Neural crest cell (in vitro differentiated cells): Measurements from ENCODE around the gene GNA14. TPM values are rescaled to one million over a fixed set of nuclear protein-coding genes. Genes with fewer than 3 reads are reported as not detected.

ENCODE experiments used
- DNase-seq: peaks from one replicate; pipeline ENCODE4 v3.0.0; 2021; ENCODE audit warnings: low read depth, mixed read lengths, low spot score
- H3K27ac Mint-ChIP-seq: one replicate; pipeline ENCODE4 v1.8.0; 2021; ENCODE audit warnings: mild to moderate bottlenecking, mixed read lengths; ENCODE audit not compliant: unreplicated experiment
- H3K27me3 Mint-ChIP-seq: 2 replicates; pipeline ENCODE4 v1.8.0; 2021; ENCODE audit warnings: low read depth, mild to moderate bottlenecking, mixed read lengths
- H3K36me3 Mint-ChIP-seq: 2 replicates; pipeline ENCODE4 v1.8.0; 2021; ENCODE audit warnings: low read depth, mild to moderate bottlenecking, mixed read lengths
- H3K4me1 Mint-ChIP-seq: 2 replicates; pipeline ENCODE4 v1.8.0; 2021; ENCODE audit warnings: mixed read lengths
- H3K4me3 Mint-ChIP-seq: one replicate; pipeline ENCODE4 v1.8.0; 2021; ENCODE audit warnings: mild to moderate bottlenecking, mixed read lengths
- H3K9me3 Mint-ChIP-seq: 2 replicates; pipeline ENCODE4 v1.8.0; 2021; ENCODE audit warnings: mixed read lengths
- total RNA-seq: library from RNA; stranded (reverse); gene quantifications from 2 replicates; pipeline ENCODE4 v1.2.1, GENCODE V29; 2021
- TF ChIP-seq, protein P1 (sequence below): fragments of 200-600 bp; sonication (generic); conservative IDR thresholded peaks from 2 replicates; pipeline ENCODE4 v1.5.0; 2021; ENCODE audit warnings: antibody characterized with exemption, mild to moderate bottlenecking

GNA14 gene
- total RNA-seq, 1 donor from 2014 or later = not detected

DNA sequence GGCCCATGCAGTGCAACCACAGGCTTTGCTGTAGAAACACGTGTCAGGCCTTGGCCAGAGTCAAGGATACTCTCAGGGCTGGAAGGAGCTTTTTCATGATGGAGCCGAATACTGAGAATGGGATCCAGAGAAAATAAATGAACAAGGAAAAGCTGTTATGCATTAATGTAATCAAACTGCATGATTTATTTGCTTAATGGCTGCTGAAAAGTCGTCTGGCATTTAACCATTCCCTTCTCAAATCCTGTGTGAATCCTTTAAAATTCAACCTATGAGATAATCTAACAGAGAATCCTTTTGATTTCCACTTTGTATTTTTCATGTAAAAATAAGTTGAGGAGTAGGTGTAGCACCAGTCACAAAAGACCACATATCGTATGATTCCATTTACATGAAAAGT, 24.1 kb upstream of the GNA14 start:
- Mint-ChIP-seq H3K9me3 (no peaks in the 10 kb centered on the region), H3K27ac (no peak overlapping the region)

DNA sequence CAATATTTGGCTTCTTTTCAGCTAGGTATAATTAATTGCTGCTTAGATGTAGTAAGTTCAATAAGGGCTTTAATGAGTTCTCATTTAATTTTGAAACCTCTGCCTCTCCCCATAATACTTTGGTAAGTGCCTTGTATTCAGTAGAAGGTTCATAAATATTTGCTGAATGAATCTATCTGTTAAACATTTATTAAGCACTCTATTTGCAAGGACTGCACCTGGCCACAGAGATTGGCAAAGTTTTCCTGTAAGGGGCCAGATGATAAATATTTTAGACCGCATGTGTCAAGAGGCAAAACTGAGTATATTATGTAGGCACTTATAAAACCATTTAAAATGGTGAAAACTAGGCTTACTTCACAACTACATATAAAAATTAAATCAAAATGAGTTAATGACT, 19.0 kb upstream of the GNA14 start:
- no peak for DNase-seq
- TF ChIP-seq, protein P1, sequence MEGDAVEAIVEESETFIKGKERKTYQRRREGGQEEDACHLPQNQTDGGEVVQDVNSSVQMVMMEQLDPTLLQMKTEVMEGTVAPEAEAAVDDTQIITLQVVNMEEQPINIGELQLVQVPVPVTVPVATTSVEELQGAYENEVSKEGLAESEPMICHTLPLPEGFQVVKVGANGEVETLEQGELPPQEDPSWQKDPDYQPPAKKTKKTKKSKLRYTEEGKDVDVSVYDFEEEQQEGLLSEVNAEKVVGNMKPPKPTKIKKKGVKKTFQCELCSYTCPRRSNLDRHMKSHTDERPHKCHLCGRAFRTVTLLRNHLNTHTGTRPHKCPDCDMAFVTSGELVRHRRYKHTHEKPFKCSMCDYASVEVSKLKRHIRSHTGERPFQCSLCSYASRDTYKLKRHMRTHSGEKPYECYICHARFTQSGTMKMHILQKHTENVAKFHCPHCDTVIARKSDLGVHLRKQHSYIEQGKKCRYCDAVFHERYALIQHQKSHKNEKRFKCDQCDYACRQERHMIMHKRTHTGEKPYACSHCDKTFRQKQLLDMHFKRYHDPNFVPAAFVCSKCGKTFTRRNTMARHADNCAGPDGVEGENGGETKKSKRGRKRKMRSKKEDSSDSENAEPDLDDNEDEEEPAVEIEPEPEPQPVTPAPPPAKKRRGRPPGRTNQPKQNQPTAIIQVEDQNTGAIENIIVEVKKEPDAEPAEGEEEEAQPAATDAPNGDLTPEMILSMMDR = no peak
- Mint-ChIP-seq H3K4me1 (no peaks in the 10 kb centered on the region), H3K9me3 (no peaks in the 10 kb centered on the region), H3K36me3 (no peaks in the 10 kb centered on the region), H3K27me3 (no peaks in the 10 kb centered on the region), H3K4me3 (no peak overlapping the region), H3K27ac (no peak overlapping the region)

More for the DNA sequence above, 24.1 kb upstream of the GNA14 start:
- no peak for DNase-seq
- H3K27me3 Mint-ChIP-seq = no peaks in the 10 kb centered on the region
- H3K4me3 Mint-ChIP-seq = no peak overlapping the region
- no peaks in the 10 kb centered on the region for H3K36me3 Mint-ChIP-seq
- H3K4me1 Mint-ChIP-seq = no peaks in the 10 kb centered on the region
- TF ChIP-seq, protein P1 = no peak

DNA sequence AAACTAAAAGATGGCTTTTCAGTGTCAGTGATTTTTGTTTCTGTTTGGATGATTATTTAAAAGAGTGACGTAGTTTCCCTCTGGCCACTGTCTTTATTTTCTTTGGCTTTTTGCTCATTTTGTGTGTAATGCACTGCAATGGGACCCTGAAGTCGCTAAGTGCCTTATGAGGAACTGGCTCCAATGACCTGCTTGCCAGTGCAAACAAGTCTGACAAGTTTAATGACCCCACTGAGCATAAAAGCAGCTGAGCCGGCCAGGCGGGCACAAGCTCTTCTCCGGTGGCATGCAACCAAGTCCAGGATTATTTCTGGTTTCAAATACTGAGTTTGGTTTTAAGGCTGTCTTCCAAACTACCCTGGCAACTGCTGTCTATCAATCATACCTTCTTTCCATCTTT, 15.6 kb upstream of the GNA14 start:
- no peak overlapping the region for H3K27ac Mint-ChIP-seq
- no peak overlapping the region for H3K4me3 Mint-ChIP-seq
- TF ChIP-seq, protein P1 = no peak
- no peak for DNase-seq
- H3K27me3 Mint-ChIP-seq = no peaks in the 10 kb centered on the region
- H3K36me3 Mint-ChIP-seq = no peaks in the 10 kb centered on the region
- no peaks in the 10 kb centered on the region for H3K9me3 Mint-ChIP-seq
- H3K4me1 Mint-ChIP-seq = no peaks in the 10 kb centered on the region

DNA sequence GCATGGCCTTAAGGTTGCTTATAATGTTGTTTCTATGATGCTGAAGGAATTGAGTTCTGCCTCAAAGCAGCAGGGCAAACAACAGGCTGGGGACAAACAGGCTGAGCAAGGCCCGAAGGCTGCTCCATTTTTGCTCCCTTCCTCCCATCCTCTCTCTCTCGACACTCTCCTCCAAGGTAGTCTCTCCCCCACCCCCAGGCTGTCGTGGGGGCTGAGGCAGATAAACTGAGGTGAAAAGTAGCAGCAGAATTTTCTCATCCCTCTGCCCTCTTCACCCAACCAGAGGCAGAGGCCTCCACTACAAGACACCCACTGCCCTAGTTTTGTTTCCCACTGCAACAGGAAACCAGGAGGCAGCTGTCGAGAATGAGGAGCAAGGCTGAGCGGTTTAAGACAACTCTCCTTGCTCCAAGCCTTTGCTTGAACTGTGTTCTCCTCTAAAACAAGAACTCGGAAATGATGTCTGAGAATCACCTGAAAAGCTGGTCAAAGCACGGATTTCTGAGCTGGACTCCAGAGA, 13.5 kb upstream of the GNA14 start:
- no peak overlapping the region for H3K27ac Mint-ChIP-seq
- H3K4me3 Mint-ChIP-seq = no peak overlapping the region
- TF ChIP-seq, protein P1 = no peak
- H3K9me3 Mint-ChIP-seq = no peaks in the 10 kb centered on the region
- H3K27me3 Mint-ChIP-seq = no peaks in the 10 kb centered on the region
- H3K36me3 Mint-ChIP-seq = no peaks in the 10 kb centered on the region
- no peak for DNase-seq
- no peaks in the 10 kb centered on the region for H3K4me1 Mint-ChIP-seq

DNA sequence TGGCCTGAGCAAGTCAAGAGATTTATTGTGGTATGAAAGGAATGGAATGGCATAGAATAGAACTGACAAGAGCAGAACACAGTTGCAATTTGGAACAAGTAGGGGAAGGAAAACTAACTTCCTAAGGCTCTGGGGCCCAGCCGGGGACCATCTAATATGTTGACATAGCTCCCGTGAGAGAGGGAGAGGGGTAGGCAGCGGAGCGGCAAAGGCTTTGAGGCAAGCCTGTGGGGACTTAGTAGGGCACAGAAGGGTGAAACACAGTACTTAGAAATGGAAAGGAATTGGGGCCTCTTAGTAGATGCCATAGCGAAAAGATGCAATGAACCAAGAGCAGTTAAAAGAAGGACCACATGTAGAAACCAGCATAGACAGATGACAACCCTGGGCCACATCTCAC, 11.8 kb upstream of the GNA14 start:
- no peaks in the 10 kb centered on the region for H3K36me3 Mint-ChIP-seq
- H3K9me3 Mint-ChIP-seq = no peaks in the 10 kb centered on the region
- DNase-seq = no peak
- no peak overlapping the region for H3K4me3 Mint-ChIP-seq
- no peak overlapping the region for H3K27ac Mint-ChIP-seq
- no peaks in the 10 kb centered on the region for H3K4me1 Mint-ChIP-seq
- TF ChIP-seq, protein P1 = no peak
- no peaks in the 10 kb centered on the region for H3K27me3 Mint-ChIP-seq

DNA sequence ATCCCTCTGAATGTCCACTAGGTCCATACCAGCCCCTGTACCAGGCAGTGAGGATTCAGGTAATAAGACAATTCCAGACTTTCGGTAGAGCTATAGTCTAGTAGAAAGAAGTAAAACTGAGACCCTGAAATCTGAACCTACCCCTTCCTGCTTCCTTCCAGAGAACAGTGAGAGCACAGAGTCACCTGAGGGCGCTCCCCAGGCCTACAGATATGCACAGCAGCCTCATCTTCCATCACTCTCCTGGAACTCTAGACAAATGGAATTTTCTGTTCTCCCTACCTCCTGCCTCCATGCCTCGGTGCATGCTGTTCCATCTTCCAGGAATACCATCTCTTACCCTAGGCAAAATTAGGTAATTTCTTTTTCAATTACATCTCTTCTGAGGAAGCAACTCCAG, 3.1 kb upstream of the GNA14 start:
- H3K27ac Mint-ChIP-seq = no peak overlapping the region
- DNase-seq = no peak
- TF ChIP-seq, protein P1 = no peak
- no peak overlapping the region for H3K4me3 Mint-ChIP-seq
- H3K4me1 Mint-ChIP-seq = no peaks in the 10 kb centered on the region
- H3K36me3 Mint-ChIP-seq = no peaks in the 10 kb centered on the region
- no peaks in the 10 kb centered on the region for H3K27me3 Mint-ChIP-seq
- H3K9me3 Mint-ChIP-seq = no peaks in the 10 kb centered on the region
